ENCODE results near the gene LEF1.

DNA sequence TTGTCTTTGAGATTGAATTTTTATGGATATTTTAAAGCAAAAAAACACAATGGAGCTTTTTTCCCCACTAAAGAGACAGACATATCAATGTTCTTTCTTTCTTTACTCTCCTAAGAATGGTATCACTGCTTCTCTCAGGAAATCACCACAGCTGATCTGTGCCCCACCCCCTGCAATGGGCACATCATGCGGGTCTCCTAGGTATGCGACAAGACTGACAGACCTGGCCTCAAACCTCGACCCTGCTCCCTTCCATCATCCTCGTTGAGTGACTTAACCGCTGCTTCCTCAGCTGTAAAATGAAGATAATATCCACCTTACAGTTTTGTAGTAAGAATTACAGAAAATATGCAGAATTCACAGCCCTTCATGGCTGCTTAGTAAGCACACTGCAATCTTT is 58.3 kb downstream of the LEF1 start:
- TF ChIP-seq POLR2A (IDR thresholded peaks at IDR 0.05; ENCODE audit: extremely low read depth, insufficient read length): no peak
- TF ChIP-seq, protein P1, sequence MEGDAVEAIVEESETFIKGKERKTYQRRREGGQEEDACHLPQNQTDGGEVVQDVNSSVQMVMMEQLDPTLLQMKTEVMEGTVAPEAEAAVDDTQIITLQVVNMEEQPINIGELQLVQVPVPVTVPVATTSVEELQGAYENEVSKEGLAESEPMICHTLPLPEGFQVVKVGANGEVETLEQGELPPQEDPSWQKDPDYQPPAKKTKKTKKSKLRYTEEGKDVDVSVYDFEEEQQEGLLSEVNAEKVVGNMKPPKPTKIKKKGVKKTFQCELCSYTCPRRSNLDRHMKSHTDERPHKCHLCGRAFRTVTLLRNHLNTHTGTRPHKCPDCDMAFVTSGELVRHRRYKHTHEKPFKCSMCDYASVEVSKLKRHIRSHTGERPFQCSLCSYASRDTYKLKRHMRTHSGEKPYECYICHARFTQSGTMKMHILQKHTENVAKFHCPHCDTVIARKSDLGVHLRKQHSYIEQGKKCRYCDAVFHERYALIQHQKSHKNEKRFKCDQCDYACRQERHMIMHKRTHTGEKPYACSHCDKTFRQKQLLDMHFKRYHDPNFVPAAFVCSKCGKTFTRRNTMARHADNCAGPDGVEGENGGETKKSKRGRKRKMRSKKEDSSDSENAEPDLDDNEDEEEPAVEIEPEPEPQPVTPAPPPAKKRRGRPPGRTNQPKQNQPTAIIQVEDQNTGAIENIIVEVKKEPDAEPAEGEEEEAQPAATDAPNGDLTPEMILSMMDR (IDR thresholded peaks at IDR 0.05; ENCODE audit: low read depth, low read length): no peak

All from NB4 (cell line).